Prostate gland (tissue), 2 donors: ENCODE data around the gene KLHL29. TPM values are rescaled to one million over a fixed set of nuclear protein-coding genes. Genes with fewer than 3 reads are reported as not detected.

ENCODE experiments used
- DNase-seq: peaks from one replicate; pipeline ENCODE4 v3.0.0-alpha.2; 2019; ENCODE audit warnings: low spot score
- H3K27ac ChIP-seq, 2 donors: fragments of 200-600 bp; sonication (generic); 2 replicates each; pipeline ENCODE4 v1.5.1; 2017 to 2019
- H3K27me3 ChIP-seq: fragments of 200-600 bp; sonication (generic); replicated peaks from 2 replicates; pipeline ENCODE4 v1.5.1; 2019; ENCODE audit not compliant: insufficient read depth
- H3K36me3 ChIP-seq, 2 donors: fragments of 200-600 bp; sonication (generic); 1 replicate in 1 of 2; 2 replicates in 1 of 2; pipeline versions ENCODE4 v1.5.1 to v1.8.1; 2017 to 2019
- H3K4me1 ChIP-seq: fragments of 200-600 bp; sonication (generic); replicated peaks from 2 replicates; pipeline ENCODE4 v1.5.1; 2019
- H3K4me3 ChIP-seq, 2 donors: fragments of 200-600 bp; sonication (generic); 2 replicates each; pipeline ENCODE4 v1.5.1; 2017 to 2019
- H3K9me3 ChIP-seq: fragments of 200-600 bp; sonication (generic); 2 replicates; pipeline ENCODE4 v1.5.1; 2017
- CTCF ChIP-seq, 4 experiments: fragments of 200-600 bp in 2 of 4; fragments of 450-650 bp in 2 of 4; sonication (generic) in 2 of 4; IDR thresholded peaks; 1 replicate in 3 of 4; 2 replicates in 1 of 4; pipeline ENCODE4 v1.5.1; 2016 to 2019; ENCODE audit warnings: antibody characterized with exemption in 4 of 4, mild to moderate bottlenecking in 2 of 4, moderate library complexity in 2 of 4
- POLR2A ChIP-seq: fragments of 450-650 bp; IDR thresholded peaks from one replicate; pipeline ENCODE4 v1.6.1; 2016; ENCODE audit warnings: antibody characterized with exemption, mild to moderate bottlenecking
- POLR2AphosphoS5 ChIP-seq: sonication (generic); formaldehyde crosslinking; IDR thresholded peaks from one replicate; pipeline ENCODE4 v1.6.1; 2017; ENCODE audit warnings: antibody characterized with exemption
- WGBS: methylation state at CpG from one replicate; pipeline ENCODE4 v1.1.5; 2018; 5-methylcytosine and 5-hydroxymethylcytosine counted together
- intact Hi-C: fragments of 100-400 bp; cut with DNase I; formaldehyde crosslinking; loops from one replicate; pipeline ENCODE4 v1.14.2; 2022
- total RNA-seq, 2 donors: library from RNA; depleted of rRNA; stranded (reverse); fragments of >200 nt; gene quantifications; one replicate each; pipeline ENCODE4 v1.1.0, GENCODE V29; 2016

The KLHL29 gene
- total RNA-seq, 2 donors from 2014 or later: 23.3 to 24.8 TPM

GRCh38 chr2:23655934-23656596 is 271.1 kb downstream of the KLHL29 start:
- no peaks in the 10 kb centered on the region for H3K9me3 ChIP-seq
- H3K27me3 ChIP-seq: no peaks in the 10 kb centered on the region
- TF ChIP-seq CTCF (IDR thresholded peaks at IDR 0.05) (no peak), POLR2AphosphoS5 (no peak), POLR2A (no peak)
- H3K4me1 ChIP-seq: no peaks in the 10 kb centered on the region
- no peak for DNase-seq
- H3K27ac ChIP-seq: no peak overlapping the region
- 74% methylated on average over 19 of the region's 19 CpGs for WGBS
- H3K36me3 ChIP-seq: no peaks in the 10 kb centered on the region
- intact Hi-C loops: no loop called here
- no peak overlapping the region for H3K4me3 ChIP-seq

- no peaks in the 10 kb centered on the region for H3K36me3 ChIP-seq
- TF ChIP-seq POLR2A (no peak), CTCF (IDR thresholded peaks at IDR 0.05) (no peak), POLR2AphosphoS5 (no peak)
- H3K4me3 ChIP-seq: no peak overlapping the region
- no peak overlapping the region for H3K27ac ChIP-seq
- H3K4me1 ChIP-seq: no peaks in the 10 kb centered on the region
- no peaks in the 10 kb centered on the region for H3K9me3 ChIP-seq
- no peak for DNase-seq
- intact Hi-C loops: no loop called here
- 41% methylated on average over 10 of the region's 10 CpGs for WGBS
- H3K27me3 ChIP-seq: no peaks in the 10 kb centered on the region
Measured at GRCh38 chr2:23656597-23656973, 271.6 kb downstream of the KLHL29 start.

- Histone ChIP-seq H3K27ac (no peak overlapping the region), H3K4me3 (no peak overlapping the region), H3K36me3 (no peaks in the 10 kb centered on the region), H3K27me3 (no peaks in the 10 kb centered on the region), H3K9me3 (no peaks in the 10 kb centered on the region), H3K4me1 (no peaks in the 10 kb centered on the region)
- 88% methylated on average over 1 of the region's 1 CpG for WGBS
- intact Hi-C loops: no loop called here
- DNase-seq: no peak
- no peak for TF ChIP-seq POLR2AphosphoS5
- no peak for TF ChIP-seq POLR2A
- no peak for TF ChIP-seq CTCF (IDR thresholded peaks at IDR 0.05)
Measured at GRCh38 chr2:23657371-23657770, 272.4 kb downstream of the KLHL29 start.

GRCh38 chr2:23657934-23658333 is 273.0 kb downstream of the KLHL29 start:
- no peak for TF ChIP-seq CTCF (IDR thresholded peaks at IDR 0.05)
- TF ChIP-seq POLR2A: no peak
- no peak for TF ChIP-seq POLR2AphosphoS5
- Histone ChIP-seq H3K27ac (no peak overlapping the region), H3K9me3 (no peaks in the 10 kb centered on the region), H3K36me3 (no peaks in the 10 kb centered on the region), H3K4me1 (no peaks in the 10 kb centered on the region), H3K27me3 (no peaks in the 10 kb centered on the region), H3K4me3 (no peak overlapping the region)
- intact Hi-C loops: no loop called here
- no peak for DNase-seq
- 98% methylated on average over 7 of the region's 7 CpGs for WGBS

- no peak overlapping the region for H3K27ac ChIP-seq
- intact Hi-C loops: no loop called here
- WGBS: 94% methylated on average over 12 of the region's 19 CpGs
- no peaks in the 10 kb centered on the region for H3K36me3 ChIP-seq
- no peaks in the 10 kb centered on the region for H3K4me1 ChIP-seq
- DNase-seq: no peak
- no peaks in the 10 kb centered on the region for H3K9me3 ChIP-seq
- no peak overlapping the region for H3K4me3 ChIP-seq
- TF ChIP-seq POLR2A (no peak), POLR2AphosphoS5 (no peak), CTCF (IDR thresholded peaks at IDR 0.05) (no peak)
- H3K27me3 ChIP-seq: no peaks in the 10 kb centered on the region
Measured at GRCh38 chr2:23658466-23658942, 273.5 kb downstream of the KLHL29 start.
